Inferior parietal cortex (tissue), 1 donor: ENCODE measurements around the gene ANO8.
"Not testable (repeated sequence)": the region's sequence is repeated elsewhere in the genome, so short reads cannot be mapped to it uniquely, and the experiment has no call there.

Experiments used
- DNase-seq: peaks from one replicate; pipeline ENCODE4 v3.0.0-alpha.2; 2016; ENCODE audit errors: extremely low spot score

ANO8 gene

GRCh38 chr19:17312189-17313113 is 22.2 kb downstream of the ANO8 start:
- no peak for DNase-seq

- DNase-seq, result no peak
These were observed 23.0 kb downstream of the ANO8 start for GRCh38 chr19:17311455-17312188.

- DNase-seq, result no peak
These were observed 24.6 kb downstream of the ANO8 start for GRCh38 chr19:17309965-17310461.

- peak; percentile 100 for DNase-seq
These were observed 25.3 kb downstream of the ANO8 start, which contains the start of gene DDA1 for GRCh38 chr19:17309198-17309964. Gene DDA1, plus strand, starts transcription at chr19:17309563. Its CDS starts 92 bp downstream, at chr19:17309655.

DNA sequence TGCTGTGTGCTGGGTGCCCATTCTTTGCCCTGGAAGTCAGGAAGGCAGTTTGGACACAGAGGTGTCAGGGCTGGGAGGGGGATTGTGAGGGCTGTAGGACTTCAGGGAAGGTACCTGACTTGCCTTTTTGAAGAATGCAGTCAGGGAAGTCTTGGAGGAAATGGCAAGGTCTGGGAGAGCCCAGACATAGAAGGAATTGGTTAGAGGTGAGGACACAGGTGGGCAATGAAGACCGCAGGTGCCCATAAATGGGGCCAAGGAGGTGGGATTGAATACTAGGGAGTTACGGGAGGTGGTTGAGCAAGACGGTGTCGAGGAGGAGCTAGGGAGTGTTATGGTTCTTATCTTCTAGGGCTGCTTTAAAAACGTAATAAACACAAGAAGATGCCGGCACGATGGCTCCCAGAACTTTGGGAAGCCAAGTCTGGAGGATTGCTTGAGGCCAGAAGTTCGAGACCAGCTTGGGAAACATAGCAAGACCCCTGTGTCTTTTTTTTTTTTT is 26.7 kb downstream of the ANO8 start:
- DNase-seq, result no peak

- DNase-seq, result no peak
These were observed 28.4 kb downstream of the ANO8 start for GRCh38 chr19:17306285-17306714.

- peak; percentile 98 for DNase-seq
These were observed 29.0 kb downstream of the ANO8 start, which contains the start of gene MRPL34 for GRCh38 chr19:17305517-17306284. Gene MRPL34, plus strand, starts transcription at chr19:17305872. Its CDS starts 21 bp downstream, at chr19:17305893.

- no peak for DNase-seq
These were observed 29.5 kb downstream of the ANO8 start for GRCh38 chr19:17305216-17305516.

GRCh38 chr19:17304386-17305215 is 30.1 kb downstream of the ANO8 start:
- no peak for DNase-seq

GRCh38 chr19:17303940-17304267 is 30.8 kb downstream of the ANO8 start:
- no peak for DNase-seq

DNA sequence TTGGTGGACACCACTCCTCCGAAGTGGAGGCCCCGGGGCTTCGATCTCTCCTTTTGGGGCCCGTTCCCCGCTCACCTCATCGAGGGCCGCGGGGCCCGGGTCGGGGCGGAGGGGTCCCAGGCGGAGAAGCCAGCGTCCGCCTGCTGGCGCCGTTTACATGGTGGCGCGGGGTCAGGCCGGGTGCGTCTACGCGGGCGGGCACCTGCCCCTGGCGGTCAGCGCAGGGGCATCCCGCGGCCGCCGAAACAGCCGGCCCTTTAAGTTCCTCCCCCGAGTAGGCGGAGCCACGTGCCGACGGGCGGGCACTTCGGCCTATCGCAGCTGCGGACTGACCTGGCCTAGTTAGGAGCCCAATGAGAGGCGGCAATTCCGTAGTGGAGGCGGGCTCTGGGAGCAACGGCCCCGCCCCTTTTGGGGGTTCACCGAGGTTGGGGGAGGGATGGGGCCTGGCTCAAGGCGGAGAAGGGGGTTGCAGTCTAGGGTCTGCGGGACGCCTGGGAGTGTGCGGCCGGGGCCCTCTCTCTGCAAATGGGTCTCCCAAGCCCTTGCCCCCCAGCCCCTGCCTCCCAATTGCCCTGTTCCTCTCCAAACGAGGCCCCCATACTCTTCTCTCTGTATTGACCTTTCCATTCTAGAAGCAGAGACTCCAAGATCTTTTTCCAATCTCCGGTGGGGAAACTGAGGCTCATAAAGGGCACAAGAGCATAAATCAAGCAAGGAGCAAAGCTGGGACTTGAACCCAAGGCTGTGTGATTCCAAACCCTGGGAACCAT is 31.3 kb downstream of the ANO8 start, which contains the start of gene ABHD8:
ABHD8 (minus strand) TSS at position 259 of the 773 bp plus-strand sequence. CDS start 1,809 bp downstream, outside the sequence.
- DNase-seq, result peak; percentile 91

DNA sequence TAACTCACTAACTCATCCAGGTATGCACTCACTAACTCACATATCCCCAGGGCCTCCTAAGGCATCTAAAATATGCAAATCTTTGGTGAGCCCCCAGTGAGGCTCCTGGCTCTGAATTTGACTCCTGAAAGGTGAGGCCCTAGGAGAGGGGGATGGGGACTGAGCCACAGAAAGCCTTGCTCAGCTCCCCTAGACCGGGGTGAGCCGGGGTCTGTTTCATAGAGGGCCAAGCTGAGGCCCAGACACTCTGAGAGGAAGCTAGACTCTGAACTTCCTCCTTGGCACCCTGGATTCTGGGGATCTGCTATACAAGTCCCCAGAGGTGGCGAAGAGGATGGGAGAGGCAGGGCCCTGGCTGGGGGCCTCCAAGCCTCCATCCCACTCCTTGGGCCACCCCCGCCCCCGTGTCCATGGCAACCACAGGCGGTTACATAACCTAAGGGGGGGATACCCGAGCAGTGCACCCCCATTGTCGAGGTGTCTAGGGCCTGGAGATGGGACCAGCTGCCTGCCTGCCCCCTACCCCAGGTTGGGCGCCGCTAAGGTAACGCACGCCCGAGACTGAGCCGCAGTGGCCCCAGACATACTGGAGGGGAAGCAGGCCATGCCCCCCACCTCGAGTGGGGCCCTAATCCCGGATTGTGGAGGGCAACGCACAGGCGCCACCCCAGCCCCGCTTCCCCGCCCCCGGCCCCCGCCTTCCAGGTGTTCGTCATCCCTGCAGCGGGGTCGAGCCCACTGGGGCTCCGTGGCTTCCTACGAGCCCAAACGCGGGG is 32.1 kb downstream of the ANO8 start:
- no peak for DNase-seq

DNA sequence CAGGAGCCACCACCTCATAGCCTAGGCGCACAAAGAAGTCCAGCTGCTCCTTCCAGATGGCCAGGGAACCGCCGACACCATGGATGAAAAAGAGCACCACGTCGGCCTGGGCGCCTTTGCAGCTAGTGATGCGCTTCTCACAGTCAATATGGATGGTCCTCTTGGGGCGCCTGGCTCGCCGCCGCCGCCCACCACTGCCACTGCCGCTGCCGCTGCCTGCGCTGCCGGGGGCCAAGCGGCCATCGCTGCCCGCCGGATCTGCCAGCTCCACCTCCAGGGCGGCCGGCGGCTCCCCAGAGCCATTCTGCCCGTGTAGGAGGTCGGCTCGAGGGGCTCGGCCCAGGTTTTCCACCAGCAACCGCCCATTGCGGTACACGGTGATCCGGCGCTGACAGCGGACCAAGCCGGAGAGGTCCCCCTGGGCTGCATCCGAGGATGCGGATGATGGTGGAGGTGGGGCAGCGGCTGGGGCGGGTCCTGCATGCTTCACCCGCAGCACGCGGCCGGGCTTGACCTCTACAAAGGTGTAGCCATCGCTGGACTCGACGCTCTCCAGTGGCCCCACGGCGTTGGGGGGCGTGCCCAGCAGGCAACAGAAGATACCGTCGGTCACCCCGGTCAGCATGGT is 33.5 kb downstream of the ANO8 start:
- no peak for DNase-seq

- no peak for DNase-seq
These were observed 37.7 kb downstream of the ANO8 start for GRCh38 chr19:17296976-17297375.

DNA sequence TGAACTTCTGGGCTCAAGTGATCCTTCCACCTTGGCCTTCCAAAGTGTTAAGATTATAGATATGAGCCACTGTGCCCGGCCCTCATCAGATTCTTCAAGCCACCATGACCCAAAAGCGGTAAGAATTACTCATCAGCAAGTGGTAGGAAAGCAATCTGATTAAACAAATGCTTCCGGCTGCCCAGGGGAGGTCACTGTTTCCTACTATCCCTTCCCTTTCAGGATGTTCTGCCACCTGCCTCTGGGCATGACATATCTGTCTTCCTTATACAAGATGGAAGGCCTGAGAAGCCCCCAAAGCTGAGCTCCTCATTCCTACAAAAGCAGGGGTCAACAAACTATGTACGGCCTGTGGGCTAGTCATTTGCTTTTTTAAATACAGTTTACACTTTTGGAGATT is 38.4 kb downstream of the ANO8 start:
- DNase-seq, result no peak

GRCh38 chr19:17295551-17295950 is 39.1 kb downstream of the ANO8 start:
- DNase-seq, result not testable (repeated sequence)

DNA sequence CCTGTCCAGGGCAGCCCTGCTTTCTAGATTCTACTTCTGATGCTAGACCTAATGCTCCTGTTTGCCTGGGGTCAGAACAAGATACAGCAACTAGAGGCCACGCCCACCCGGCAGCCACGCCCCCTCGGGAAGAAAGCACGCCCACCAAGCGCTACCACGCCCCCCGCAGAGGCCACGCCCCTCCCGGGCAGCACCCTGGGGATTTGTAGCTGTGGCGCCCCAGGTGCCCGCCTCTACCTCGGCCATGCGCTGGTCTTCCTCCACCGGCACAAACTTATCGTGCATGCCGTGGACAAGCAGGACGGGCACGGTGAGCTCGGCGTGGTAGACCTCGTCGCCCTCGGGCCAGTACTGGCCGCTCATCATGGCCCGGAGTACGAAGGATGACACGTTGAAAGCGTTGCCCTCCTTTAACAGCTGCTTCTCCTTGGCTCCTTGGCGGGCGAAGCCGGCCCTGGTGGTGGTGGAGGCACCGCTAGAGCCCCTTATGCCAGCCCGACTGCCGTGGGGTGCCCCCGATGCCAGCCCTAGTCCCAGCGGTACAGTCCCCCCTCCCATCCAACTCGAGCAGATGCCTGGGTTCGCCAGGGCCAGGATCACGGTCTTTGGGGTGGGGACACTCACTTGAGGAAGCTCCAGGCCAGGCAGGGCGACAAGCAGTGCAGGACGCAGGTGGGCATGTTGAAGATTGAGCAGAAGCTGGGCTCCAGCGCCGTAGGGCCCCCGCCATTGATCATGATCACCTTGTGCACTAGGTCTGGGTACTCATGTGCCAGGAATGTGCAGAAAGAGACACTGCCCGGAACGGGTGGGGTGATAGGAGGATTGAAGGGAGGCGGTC is 40.4 kb downstream of the ANO8 start:
- no peak for DNase-seq
